Lower leg skin (tissue), 3 donors: ENCODE measurements around the gene H2AZ1.

Source experiments
- CTCF ChIP-seq, 3 donors: fragments of 450-650 bp; IDR thresholded peaks; one replicate each; pipeline ENCODE4 v1.5.1; 2016; ENCODE audit warnings: antibody characterized with exemption in 3 of 3, mild to moderate bottlenecking in 3 of 3, moderate library complexity in 2 of 3
- POLR2A ChIP-seq, 2 donors: fragments of 450-650 bp; IDR thresholded peaks; one replicate each; pipeline ENCODE4 v1.6.1; 2016 to 2017; ENCODE audit warnings: antibody characterized with exemption in 2 of 2, mild to moderate bottlenecking in 1 of 2, moderate library complexity in 1 of 2

DNA sequence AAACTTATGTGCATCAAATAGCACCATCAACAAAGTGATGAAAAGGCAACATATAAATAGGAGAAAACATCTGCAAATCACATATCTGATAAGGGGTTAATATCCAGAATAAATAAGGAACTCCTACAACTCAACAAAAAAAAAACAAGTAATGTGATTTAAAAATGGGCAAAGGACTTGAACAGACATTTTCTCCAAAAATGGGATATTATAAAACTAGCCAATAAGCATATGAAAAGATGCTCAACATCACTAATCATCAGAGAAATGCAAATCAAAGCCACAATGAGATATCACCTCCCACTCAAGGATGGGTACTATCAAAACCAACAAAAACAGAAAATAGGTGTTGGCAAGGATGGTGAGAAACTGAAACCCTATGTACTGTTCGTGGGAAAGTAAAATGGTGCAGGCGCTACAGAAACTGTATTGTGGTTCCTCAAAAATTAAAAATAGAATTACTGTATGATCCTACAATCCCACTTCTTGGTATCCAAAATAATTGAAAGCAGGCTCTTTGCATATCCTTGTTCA, 6.1 kb downstream of the H2AZ1 start:
- TF ChIP-seq CTCF (IDR thresholded peaks at IDR 0.05) (no peak), POLR2A (IDR thresholded peaks at IDR 0.05) (no peak)
